Panc1 (cell line): Measurements from ENCODE around the gene TTF1. TPM values are rescaled to one million over a fixed set of nuclear protein-coding genes. Genes with fewer than 3 reads are reported as not detected.

ENCODE experiments used
- ATAC-seq: fragments of 200-7000 bp; cut with Tn5 transposase; 2 replicates; pipeline ENCODE4 v1.9.1; 2020; ENCODE audit warnings: mild to moderate bottlenecking, moderate library complexity
- BruUV-seq: library from RNA; stranded (reverse); fragments of 400-500 nt; replicated peaks from 2 replicates; lab custom pipeline; 2021; lab: Mats Ljungman, UMichigan
- CTCF ChIA-PET: fragments of 300-600 bp; sonication (Branson Sonifier 250); formaldehyde crosslinking; loops from one replicate; lab custom pipeline; 2022; ENCODE audit warnings: antibody characterized with exemption; lab: Charles Lee
- POLR2A ChIA-PET: fragments of 300-600 bp; sonication (Branson Sonifier 250); formaldehyde crosslinking; loops from one replicate; lab custom pipeline; 2022; ENCODE audit warnings: antibody characterized with exemption; lab: Charles Lee
- DNase-seq: peaks from one replicate; pipeline ENCODE4 v3.0.0-alpha.2; 2010; ENCODE audit warnings: low read depth, low spot score
- H3K27ac ChIP-seq: 2 replicates; pipeline ENCODE4 v1.5.1; 2011; ENCODE audit warnings: mild to moderate bottlenecking, low read length, inconsistent platforms
- H3K27me3 ChIP-seq: fragments of 200-500 bp; sonication (Bioruptor generic); 2 replicates; pipeline ENCODE4 v1.6.0; 2014; ENCODE audit warnings: low read length, inconsistent platforms; ENCODE audit not compliant: control insufficient read depth, insufficient read depth
- H3K36me3 ChIP-seq: fragments of 200-500 bp; sonication (Bioruptor generic); 2 replicates; pipeline ENCODE4 v1.5.1; 2014; ENCODE audit warnings: inconsistent platforms, mild to moderate bottlenecking, low read length, moderate library complexity; ENCODE audit not compliant: control insufficient read depth, insufficient read depth
- H3K4me1 ChIP-seq: 2 replicates; pipeline ENCODE4 v1.5.1; 2011; ENCODE audit warnings: inconsistent platforms, mild to moderate bottlenecking, low read length, moderate library complexity; ENCODE audit not compliant: control insufficient read depth, insufficient read depth
- H3K4me3 ChIP-seq, 2 experiments: 2 replicates each; pipeline ENCODE4 v1.5.1; 2011 to 2012; ENCODE audit warnings: low read depth in 2 of 2, low read length in 2 of 2, mild to moderate bottlenecking in 2 of 2, inconsistent platforms in 1 of 2, moderate library complexity in 1 of 2
- H3K9me3 ChIP-seq: fragments of 200-500 bp; sonication (Bioruptor generic); 2 replicates; pipeline ENCODE4 v1.5.1; 2014; ENCODE audit warnings: low read depth, mild to moderate bottlenecking, inconsistent platforms, low read length, moderate library complexity; ENCODE audit not compliant: control insufficient read depth, insufficient read depth
- POLR2AphosphoS5 ChIP-seq: IDR thresholded peaks from 2 replicates; pipeline ENCODE4 v1.6.1; 2012; ENCODE audit warnings: mild to moderate bottlenecking, low read depth, low read length, moderate library complexity
- SIN3A ChIP-seq: IDR thresholded peaks from 2 replicates; pipeline ENCODE4 v1.6.1; 2012; ENCODE audit warnings: low read depth, mild to moderate bottlenecking, low read length, moderate library complexity, borderline replicate concordance; ENCODE audit not compliant: insufficient read depth
- TCF7L2 ChIP-seq: IDR thresholded peaks from 2 replicates; pipeline ENCODE4 v1.6.1; 2011; ENCODE audit warnings: mild to moderate bottlenecking, low read depth, low read length, inconsistent platforms
- in situ Hi-C: cut with HindIII; loops from 2 replicates; pipeline ENCODE4 v1.10.0; 2016; ENCODE audit warnings: low sequenced_read_pairs, low pct_unique_long_range_greater_than_20kb
- intact Hi-C: fragments of 100-400 bp; cut with micrococcal nuclease; formaldehyde crosslinking; loops from one replicate; pipeline ENCODE4 v1.10.0; 2022; ENCODE audit not compliant: unreplicated experiment
- total RNA-seq: library from RNA; stranded (reverse); gene quantifications from one replicate; pipeline ENCODE4 v1.2.1, GENCODE V29; 2021; ENCODE audit not compliant: unreplicated experiment
- TF ChIP-seq, protein P1 (sequence below): fragments of 450-650 bp; IDR thresholded peaks from 2 replicates; pipeline ENCODE4 v1.5.1; 2017; ENCODE audit warnings: mild to moderate bottlenecking
- TF ChIP-seq, protein P2 (sequence below), 2 experiments: IDR thresholded peaks; 2 replicates each; pipeline ENCODE4 v1.6.1; 2011 to 2012; ENCODE audit warnings: low read depth in 2 of 2, control low read depth in 1 of 2, low read length in 1 of 2, mild to moderate bottlenecking in 1 of 2, moderate library complexity in 1 of 2; ENCODE audit not compliant: insufficient read depth in 1 of 2

The TTF1 gene
- total RNA-seq, 1 experiment from 2014 or later: 8.4 TPM

DNA sequence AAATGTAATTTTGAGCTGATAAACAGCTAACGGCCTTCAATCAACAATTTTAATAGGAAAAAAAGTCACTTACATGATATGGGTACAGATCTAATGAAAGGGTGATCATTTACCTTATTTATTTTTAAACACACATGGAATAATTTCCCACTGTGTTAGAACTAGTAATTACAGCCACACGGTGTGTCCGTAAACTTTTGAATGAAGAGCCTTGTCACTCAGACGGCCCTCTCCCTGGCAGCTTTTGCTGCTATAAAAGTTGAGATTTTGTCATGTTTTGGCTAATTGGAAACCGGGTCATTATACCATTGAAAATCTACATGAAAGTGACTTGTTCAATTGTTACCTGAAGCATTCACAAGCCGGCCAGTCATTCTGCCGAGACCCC lies 19.0 kb upstream of the TTF1 start:
- intact Hi-C loops (no loop called here), in situ Hi-C loops (no loop called here)
- H3K27ac ChIP-seq: no peak overlapping the region
- BruUV-seq: no TSS peak
- DNase-seq (no peak), ATAC-seq (no peak)
- no peaks in the 10 kb centered on the region for H3K9me3 ChIP-seq
- ChIA-PET POLR2A (interaction anchor here (0.5 kb wide), 1 partner anchor 131 kb away, joined by 4 read pairs; no protein-coding TSS in a partner anchor), CTCF (no interaction called here)
- TF ChIP-seq, protein P1, sequence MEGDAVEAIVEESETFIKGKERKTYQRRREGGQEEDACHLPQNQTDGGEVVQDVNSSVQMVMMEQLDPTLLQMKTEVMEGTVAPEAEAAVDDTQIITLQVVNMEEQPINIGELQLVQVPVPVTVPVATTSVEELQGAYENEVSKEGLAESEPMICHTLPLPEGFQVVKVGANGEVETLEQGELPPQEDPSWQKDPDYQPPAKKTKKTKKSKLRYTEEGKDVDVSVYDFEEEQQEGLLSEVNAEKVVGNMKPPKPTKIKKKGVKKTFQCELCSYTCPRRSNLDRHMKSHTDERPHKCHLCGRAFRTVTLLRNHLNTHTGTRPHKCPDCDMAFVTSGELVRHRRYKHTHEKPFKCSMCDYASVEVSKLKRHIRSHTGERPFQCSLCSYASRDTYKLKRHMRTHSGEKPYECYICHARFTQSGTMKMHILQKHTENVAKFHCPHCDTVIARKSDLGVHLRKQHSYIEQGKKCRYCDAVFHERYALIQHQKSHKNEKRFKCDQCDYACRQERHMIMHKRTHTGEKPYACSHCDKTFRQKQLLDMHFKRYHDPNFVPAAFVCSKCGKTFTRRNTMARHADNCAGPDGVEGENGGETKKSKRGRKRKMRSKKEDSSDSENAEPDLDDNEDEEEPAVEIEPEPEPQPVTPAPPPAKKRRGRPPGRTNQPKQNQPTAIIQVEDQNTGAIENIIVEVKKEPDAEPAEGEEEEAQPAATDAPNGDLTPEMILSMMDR: no peak
- TF ChIP-seq SIN3A: no peak
- TF ChIP-seq, protein P2, sequence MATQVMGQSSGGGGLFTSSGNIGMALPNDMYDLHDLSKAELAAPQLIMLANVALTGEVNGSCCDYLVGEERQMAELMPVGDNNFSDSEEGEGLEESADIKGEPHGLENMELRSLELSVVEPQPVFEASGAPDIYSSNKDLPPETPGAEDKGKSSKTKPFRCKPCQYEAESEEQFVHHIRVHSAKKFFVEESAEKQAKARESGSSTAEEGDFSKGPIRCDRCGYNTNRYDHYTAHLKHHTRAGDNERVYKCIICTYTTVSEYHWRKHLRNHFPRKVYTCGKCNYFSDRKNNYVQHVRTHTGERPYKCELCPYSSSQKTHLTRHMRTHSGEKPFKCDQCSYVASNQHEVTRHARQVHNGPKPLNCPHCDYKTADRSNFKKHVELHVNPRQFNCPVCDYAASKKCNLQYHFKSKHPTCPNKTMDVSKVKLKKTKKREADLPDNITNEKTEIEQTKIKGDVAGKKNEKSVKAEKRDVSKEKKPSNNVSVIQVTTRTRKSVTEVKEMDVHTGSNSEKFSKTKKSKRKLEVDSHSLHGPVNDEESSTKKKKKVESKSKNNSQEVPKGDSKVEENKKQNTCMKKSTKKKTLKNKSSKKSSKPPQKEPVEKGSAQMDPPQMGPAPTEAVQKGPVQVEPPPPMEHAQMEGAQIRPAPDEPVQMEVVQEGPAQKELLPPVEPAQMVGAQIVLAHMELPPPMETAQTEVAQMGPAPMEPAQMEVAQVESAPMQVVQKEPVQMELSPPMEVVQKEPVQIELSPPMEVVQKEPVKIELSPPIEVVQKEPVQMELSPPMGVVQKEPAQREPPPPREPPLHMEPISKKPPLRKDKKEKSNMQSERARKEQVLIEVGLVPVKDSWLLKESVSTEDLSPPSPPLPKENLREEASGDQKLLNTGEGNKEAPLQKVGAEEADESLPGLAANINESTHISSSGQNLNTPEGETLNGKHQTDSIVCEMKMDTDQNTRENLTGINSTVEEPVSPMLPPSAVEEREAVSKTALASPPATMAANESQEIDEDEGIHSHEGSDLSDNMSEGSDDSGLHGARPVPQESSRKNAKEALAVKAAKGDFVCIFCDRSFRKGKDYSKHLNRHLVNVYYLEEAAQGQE (IDR thresholded peaks at IDR 0.05; ENCODE audit: insufficient read depth in 1 of 2, low read depth in 2 of 2, low read length in 1 of 2): no peak
- no peak for TF ChIP-seq TCF7L2
- TF ChIP-seq POLR2AphosphoS5: no peak
- no peaks in the 10 kb centered on the region for H3K36me3 ChIP-seq
- H3K27me3 ChIP-seq: 0 out of 2 replicates have a peak, but pooled peaks cover 3% of the 10 kb centered on the region
- no peaks in the 10 kb centered on the region for H3K4me1 ChIP-seq
- no peak overlapping the region for H3K4me3 ChIP-seq

DNA sequence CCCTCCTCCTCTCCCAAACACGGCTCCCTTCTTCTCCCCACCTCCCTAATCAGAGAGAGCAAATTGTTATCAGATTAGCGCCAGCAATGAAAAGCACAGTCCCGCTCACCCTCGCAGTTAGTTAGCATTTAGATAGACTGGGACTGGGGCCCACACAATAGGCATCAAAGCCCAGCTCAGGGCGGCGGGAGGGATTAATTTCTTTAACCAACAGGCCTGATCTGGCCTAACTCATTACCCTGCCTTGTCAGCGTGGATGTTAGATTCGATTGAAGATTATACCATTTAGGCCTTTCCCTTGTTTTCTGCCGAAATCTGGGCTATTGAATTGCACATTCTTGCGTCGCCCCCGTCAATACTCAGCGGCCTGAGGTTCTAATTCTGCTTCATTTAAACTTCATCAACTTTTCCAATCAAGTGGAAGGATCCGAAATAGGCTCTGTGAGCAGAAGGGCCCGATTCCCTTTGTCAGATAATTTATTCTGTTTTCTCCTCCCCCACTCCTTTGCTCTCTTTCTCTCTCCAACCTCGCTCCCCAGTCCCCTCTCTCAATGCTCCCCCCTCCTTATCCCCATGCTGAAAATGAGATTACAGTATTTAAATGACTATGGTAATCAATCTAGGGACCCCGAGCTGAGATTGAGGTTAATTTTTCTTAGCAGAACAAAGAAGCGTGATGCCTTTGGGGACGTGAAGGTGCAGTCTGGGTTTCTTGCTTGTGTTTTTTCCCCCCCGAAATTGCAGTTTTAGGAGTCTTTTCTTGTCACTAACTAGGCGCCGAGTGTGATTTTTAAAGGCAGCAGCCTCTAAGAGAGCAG lies 18.4 kb upstream of the TTF1 start:
- ChIA-PET POLR2A (interaction anchor here (0.5 kb wide), 1 partner anchor 132 kb away, joined by 4 read pairs; no protein-coding TSS in a partner anchor), CTCF (no interaction called here)
- H3K36me3 ChIP-seq: no peaks in the 10 kb centered on the region
- ATAC-seq (no peak), DNase-seq (no peak)
- intact Hi-C loops: no loop called here
- H3K27me3 ChIP-seq: 0 out of 2 replicates have a peak, but pooled peaks cover 3% of the 10 kb centered on the region
- H3K9me3 ChIP-seq: no peaks in the 10 kb centered on the region
- in situ Hi-C loops: no loop called here
- H3K27ac ChIP-seq: no peak overlapping the region
- no peak overlapping the region for H3K4me3 ChIP-seq
- no peaks in the 10 kb centered on the region for H3K4me1 ChIP-seq
- no peak for TF ChIP-seq TCF7L2
- TF ChIP-seq POLR2AphosphoS5: no peak
- no peak for TF ChIP-seq SIN3A
- TF ChIP-seq, protein P2 (IDR thresholded peaks at IDR 0.05; ENCODE audit: insufficient read depth in 1 of 2, low read depth in 2 of 2, low read length in 1 of 2): no peak
- TF ChIP-seq, protein P1: no peak
- no TSS peak for BruUV-seq
